ENCODE measurements around the gene TBX19. TPM values are rescaled to one million over a fixed set of nuclear protein-coding genes. Genes with fewer than 3 reads are reported as not detected.

The TBX19 gene
- total RNA-seq, 4 donors from 2014 or later: 1.8 to 8.5 (median 3.7) TPM

DNA sequence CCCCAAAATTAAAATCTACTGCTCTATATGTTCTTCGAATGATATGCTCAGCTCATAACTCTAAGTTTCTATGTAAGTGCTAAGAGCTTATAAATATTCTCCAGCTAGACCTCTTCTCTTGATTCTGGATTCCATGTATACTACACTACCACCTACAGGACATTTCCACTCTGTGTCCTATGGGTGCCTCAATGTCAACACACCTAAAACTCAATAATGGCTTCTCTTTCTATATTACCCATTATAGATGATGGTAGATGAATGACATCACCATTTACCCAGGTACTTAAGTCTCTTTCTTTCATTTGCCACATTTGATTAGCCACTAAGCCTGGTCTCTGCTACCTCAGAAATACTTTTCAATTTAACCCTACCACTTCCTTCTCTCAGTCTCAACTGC, 41.3 kb downstream of the TBX19 start:
- no peak overlapping the region for H3K4me3 ChIP-seq
- DNase-seq (ENCODE audit: low spot score in 2 of 2): no peak
- no peaks in the 10 kb centered on the region for H3K9me3 ChIP-seq
- H3K36me3 ChIP-seq: peaks cover 0 to 7% (median 0%) of the 10 kb centered on the region in 3 donors
- H3K27ac ChIP-seq: no peak overlapping the region
- no peaks in the 10 kb centered on the region for H3K4me1 ChIP-seq
- WGBS, 2 donors: 85 to 89% methylated on average over 1 of the region's 1 CpG
- no peak for TF ChIP-seq EP300 (IDR thresholded peaks at IDR 0.05)
- TF ChIP-seq, protein P1, sequence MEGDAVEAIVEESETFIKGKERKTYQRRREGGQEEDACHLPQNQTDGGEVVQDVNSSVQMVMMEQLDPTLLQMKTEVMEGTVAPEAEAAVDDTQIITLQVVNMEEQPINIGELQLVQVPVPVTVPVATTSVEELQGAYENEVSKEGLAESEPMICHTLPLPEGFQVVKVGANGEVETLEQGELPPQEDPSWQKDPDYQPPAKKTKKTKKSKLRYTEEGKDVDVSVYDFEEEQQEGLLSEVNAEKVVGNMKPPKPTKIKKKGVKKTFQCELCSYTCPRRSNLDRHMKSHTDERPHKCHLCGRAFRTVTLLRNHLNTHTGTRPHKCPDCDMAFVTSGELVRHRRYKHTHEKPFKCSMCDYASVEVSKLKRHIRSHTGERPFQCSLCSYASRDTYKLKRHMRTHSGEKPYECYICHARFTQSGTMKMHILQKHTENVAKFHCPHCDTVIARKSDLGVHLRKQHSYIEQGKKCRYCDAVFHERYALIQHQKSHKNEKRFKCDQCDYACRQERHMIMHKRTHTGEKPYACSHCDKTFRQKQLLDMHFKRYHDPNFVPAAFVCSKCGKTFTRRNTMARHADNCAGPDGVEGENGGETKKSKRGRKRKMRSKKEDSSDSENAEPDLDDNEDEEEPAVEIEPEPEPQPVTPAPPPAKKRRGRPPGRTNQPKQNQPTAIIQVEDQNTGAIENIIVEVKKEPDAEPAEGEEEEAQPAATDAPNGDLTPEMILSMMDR (IDR thresholded peaks at IDR 0.05): peak in 3 of 5 experiments; percentile 15 to 24 (median 16)
- no peaks in the 10 kb centered on the region for H3K27me3 ChIP-seq

DNA sequence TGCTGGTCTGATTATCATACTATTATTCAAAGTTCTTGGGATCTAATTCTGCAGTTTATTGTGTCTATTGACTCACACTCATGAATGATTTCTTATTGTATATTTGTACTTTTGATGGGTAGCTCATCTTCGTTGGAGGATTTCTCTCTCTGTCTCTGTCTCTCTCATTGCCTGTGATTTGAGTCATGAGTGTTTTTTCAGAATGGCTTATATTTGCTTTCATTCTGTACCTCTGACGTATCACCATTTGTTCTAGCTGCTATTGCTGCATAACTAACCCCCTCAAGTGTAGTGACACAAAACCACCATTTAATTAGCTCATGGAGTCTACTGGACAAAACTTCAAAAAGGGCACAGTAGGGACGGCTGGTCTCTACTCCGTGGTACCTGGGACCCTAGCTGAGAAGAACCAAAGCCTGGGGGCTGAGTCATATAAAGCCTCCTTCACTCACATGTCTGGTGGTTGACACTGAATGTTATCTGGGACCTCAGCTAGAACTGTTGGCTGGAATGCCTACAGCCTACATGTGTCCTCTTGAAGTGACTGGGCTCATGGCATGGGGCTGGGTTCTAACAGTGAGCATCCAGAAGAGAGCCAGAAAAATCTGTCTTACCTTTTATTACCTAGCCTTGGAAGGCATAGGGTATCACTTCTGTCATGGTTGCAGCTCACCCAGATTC, 44.2 kb downstream of the TBX19 start:
- Histone ChIP-seq H3K4me3 (no peak overlapping the region), H3K9me3 (no peaks in the 10 kb centered on the region), H3K27ac (no peak overlapping the region), H3K4me1 (no peaks in the 10 kb centered on the region), H3K36me3 (peaks cover 0 to 7% (median 0%) of the 10 kb centered on the region in 3 donors), H3K27me3 (no peaks in the 10 kb centered on the region)
- WGBS, 2 donors: 90 to 93% methylated on average over 4 of the region's 4 CpGs
- no peak for DNase-seq (ENCODE audit: low spot score in 2 of 2)
- TF ChIP-seq POLR2A (IDR thresholded peaks at IDR 0.05): no peak
- TF ChIP-seq, protein P1 (IDR thresholded peaks at IDR 0.05): no peak
- no peak for TF ChIP-seq EP300 (IDR thresholded peaks at IDR 0.05)

DNA sequence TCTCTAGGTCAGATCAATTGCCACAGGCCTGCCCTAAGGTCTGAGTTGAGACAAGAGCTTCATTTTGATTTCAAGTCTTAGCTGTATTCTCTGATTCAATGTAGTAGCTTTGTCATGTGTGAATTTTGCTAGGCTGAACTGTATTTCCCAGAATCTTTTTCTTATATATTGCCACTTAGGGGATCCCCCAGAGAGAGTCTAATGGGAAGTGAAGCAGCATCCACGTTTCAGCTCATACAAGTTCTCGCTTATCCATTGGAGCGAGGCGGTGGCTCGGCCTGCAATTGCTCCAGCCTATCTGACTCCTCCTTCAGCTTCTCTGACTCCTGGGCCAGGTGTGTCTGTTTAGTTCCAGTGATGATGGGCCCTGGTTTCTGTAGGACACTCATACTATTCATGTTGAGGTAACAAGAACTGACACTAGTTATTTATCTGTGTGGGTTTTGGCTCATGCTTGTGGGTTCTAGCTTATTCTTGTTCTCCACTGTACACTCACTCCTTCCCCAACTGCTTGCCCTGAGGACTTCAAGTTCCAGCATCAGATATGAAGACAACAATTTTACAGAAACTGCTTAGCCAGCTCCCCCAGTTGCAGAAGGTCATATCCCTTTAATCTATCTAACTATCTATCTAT, 48.2 kb downstream of the TBX19 start:
- no peak overlapping the region for H3K4me3 ChIP-seq
- no peaks in the 10 kb centered on the region for H3K9me3 ChIP-seq

DNA sequence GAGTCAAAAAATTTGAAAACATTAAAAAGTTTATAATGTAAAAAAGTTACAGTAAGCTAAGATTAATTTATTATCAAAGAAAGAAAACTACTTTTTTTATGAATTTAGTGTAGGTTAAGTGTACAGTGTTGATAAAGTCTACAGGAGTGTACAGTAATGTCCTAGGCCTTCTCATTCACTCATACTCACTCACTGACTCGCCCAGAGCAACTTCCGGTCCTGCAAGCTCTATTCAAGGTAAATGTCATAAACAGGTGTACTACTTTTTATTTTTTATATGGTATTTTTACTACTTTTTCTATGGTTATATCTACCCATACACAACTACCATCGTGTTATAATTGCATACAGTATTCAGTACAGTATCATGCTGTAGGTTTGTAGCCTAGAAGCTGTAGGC, 49.6 kb downstream of the TBX19 start:
- no peak for DNase-seq (ENCODE audit: low spot score in 2 of 2)
- H3K4me1 ChIP-seq: no peaks in the 10 kb centered on the region
- WGBS, 2 donors: 90 to 96% methylated on average over 3 of the region's 3 CpGs
- H3K36me3 ChIP-seq: no peaks in the 10 kb centered on the region
- no peak overlapping the region for H3K4me3 ChIP-seq
- TF ChIP-seq EP300 (IDR thresholded peaks at IDR 0.05) (no peak), POLR2A (IDR thresholded peaks at IDR 0.05) (no peak)
- TF ChIP-seq, protein P1 (IDR thresholded peaks at IDR 0.05): no peak
- H3K9me3 ChIP-seq: no peaks in the 10 kb centered on the region
- H3K27me3 ChIP-seq: no peaks in the 10 kb centered on the region
- H3K27ac ChIP-seq: no peak overlapping the region

More for the DNA sequence above, 48.2 kb downstream of the TBX19 start:
- 83 to 87% methylated on average over 5 of the region's 5 CpGs for WGBS, 2 donors
- Histone ChIP-seq H3K27me3 (no peaks in the 10 kb centered on the region), H3K27ac (no peak overlapping the region), H3K36me3 (peaks cover 0 to 7% (median 0%) of the 10 kb centered on the region in 3 donors), H3K4me1 (no peaks in the 10 kb centered on the region)
- DNase-seq (ENCODE audit: low spot score in 2 of 2): no peak
- TF ChIP-seq, protein P1 (IDR thresholded peaks at IDR 0.05): no peak
- TF ChIP-seq EP300 (IDR thresholded peaks at IDR 0.05): no peak
- TF ChIP-seq POLR2A (IDR thresholded peaks at IDR 0.05): no peak

DNA sequence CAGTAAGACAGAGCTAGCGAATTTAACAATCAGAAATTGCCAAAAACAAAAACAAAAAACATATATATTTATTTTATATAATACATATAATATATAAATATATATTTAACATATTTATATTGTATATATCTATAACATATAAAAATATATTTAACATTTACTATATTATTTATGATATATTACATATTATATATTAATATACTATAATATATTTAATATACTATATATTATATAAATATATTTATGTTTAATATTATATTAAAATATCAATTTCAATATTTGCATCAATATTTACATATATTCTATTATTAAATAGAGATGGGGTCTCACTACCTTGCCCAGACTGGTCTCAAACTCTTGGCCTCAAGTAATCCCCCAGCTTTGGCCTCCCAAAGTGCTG, 50.9 kb downstream of the TBX19 start:
- H3K4me3 ChIP-seq: no peak overlapping the region
- no peak overlapping the region for H3K27ac ChIP-seq
- WGBS, 2 donors: 93 to 97% methylated on average over 1 of the region's 1 CpG
- H3K4me1 ChIP-seq: no peaks in the 10 kb centered on the region
- H3K27me3 ChIP-seq: no peaks in the 10 kb centered on the region
- H3K9me3 ChIP-seq: no peaks in the 10 kb centered on the region
- no peaks in the 10 kb centered on the region for H3K36me3 ChIP-seq
- no peak for TF ChIP-seq EP300 (IDR thresholded peaks at IDR 0.05)
- TF ChIP-seq POLR2A (IDR thresholded peaks at IDR 0.05): no peak
- TF ChIP-seq, protein P1 (IDR thresholded peaks at IDR 0.05): no peak
- DNase-seq (ENCODE audit: low spot score in 2 of 2): no peak

Measured in tibial nerve (tissue), 4 donors.